HG02973 (cell line): ENCODE results near the gene SUFU.
"Not testable (repeated sequence)": the region's sequence is repeated elsewhere in the genome, so short reads cannot be mapped to it uniquely, and the experiment has no call there.

Source experiments
- ATAC-seq: cut with Tn5 transposase; IDR thresholded peaks from one replicate; pipeline ENCODE4 v1.9.1; 2021; ENCODE audit warnings: moderate library complexity; ENCODE audit not compliant: unreplicated experiment

Gene SUFU

GRCh38 chr10:102665904-102666509, 162.2 kb downstream of the SUFU start:
- no peak for ATAC-seq

GRCh38 chr10:102667411-102667810, 163.6 kb downstream of the SUFU start:
- ATAC-seq: not testable (repeated sequence)

- ATAC-seq: no peak
These were observed 164.7 kb downstream of the SUFU start for GRCh38 chr10:102668326-102669107.

- ATAC-seq: no peak
These were observed 165.7 kb downstream of the SUFU start for GRCh38 chr10:102669206-102670064.

GRCh38 chr10:102670065-102670670, 166.4 kb downstream of the SUFU start:
- no peak for ATAC-seq

GRCh38 chr10:102670871-102671434, 167.2 kb downstream of the SUFU start:
- ATAC-seq: no peak

- ATAC-seq: no peak
These were observed 169.6 kb downstream of the SUFU start for GRCh38 chr10:102673236-102673818.

GRCh38 chr10:102673819-102674511, 170.2 kb downstream of the SUFU start:
- ATAC-seq: no peak

- ATAC-seq: no peak
These were observed 170.8 kb downstream of the SUFU start for GRCh38 chr10:102674566-102674965.

- ATAC-seq: no peak
These were observed 171.4 kb downstream of the SUFU start for GRCh38 chr10:102675011-102675665.

- no peak for ATAC-seq
These were observed 172.1 kb downstream of the SUFU start for GRCh38 chr10:102675666-102676533.

GRCh38 chr10:102676534-102677315, 173.0 kb downstream of the SUFU start:
- no peak for ATAC-seq

GRCh38 chr10:102677331-102678067, 173.7 kb downstream of the SUFU start:
- no peak for ATAC-seq

GRCh38 chr10:102678068-102678400, 174.3 kb downstream of the SUFU start:
- ATAC-seq: no peak

- ATAC-seq: no peak
These were observed 175.1 kb downstream of the SUFU start for GRCh38 chr10:102678842-102679289.

- no peak for ATAC-seq
These were observed 175.8 kb downstream of the SUFU start for GRCh38 chr10:102679596-102679995.

- ATAC-seq: no peak
These were observed 177.9 kb downstream of the SUFU start for GRCh38 chr10:102681696-102682095.
